ENCODE data around the gene SNTG2.

The SNTG2 gene

DNA sequence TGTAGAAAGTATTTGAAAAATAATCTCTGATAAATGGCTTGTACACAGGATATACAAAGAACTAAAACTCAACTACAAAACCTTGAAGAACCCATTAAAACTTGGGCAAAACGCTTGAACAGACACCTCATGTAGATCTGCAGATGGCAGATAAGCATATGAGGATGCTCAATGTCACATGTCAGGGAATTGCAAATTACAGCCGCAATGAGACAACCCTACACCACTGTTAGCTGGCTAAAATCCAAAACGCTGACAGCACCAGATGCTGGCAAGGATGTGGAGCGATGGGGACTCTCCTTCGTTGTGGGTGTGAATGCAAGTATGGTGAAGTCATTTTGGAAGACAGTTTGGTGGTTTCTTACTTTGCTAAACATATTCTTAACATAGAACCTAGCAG, 53.7 kb downstream of the SNTG2 start:
- no peak for DNase-seq

DNA sequence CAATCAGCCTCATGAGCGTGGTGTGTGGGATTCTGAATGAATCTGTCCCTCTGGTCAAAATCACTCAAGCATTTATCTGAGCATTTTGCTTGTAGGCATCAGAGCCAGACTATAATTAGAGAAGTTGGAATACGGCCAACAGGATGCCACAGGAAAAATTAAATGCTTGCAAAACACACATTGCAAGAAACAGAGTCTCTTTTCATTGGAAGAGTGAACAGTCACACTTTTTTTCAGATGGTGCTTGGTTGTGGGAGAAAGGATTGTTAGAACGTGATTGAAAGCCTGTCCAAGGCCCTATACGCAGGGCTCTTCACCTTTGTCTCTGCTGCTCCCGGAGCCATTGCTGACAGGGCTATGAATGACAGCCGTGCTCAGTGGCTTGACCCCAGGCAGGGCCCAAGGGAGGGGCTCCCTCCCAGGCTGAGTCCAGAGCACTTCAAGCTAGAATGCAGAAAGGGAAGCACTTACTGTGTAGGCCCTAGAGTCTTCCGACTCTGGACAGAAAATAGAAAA, 59.8 kb downstream of the SNTG2 start:
- peak; percentile 32 for DNase-seq

DNA sequence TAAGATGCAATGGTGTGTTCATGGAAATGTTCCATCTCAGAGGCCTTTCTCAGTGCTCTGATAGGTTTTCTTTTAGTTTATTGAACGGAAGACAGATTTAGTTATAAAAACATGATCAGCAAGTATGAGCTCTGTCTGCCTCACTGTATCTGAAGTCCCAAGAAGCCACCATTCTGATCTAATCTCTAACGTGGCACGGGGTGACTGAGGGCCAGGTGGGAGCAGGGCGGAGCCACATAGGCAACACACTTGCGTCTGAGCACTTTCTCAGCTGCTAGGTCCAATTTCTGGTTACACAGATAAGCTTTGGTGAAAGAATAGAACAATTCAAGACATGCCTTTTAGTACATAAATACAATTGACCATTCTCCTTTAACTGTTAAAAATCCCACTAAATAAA, 60.4 kb downstream of the SNTG2 start:
- DNase-seq: no peak

DNA sequence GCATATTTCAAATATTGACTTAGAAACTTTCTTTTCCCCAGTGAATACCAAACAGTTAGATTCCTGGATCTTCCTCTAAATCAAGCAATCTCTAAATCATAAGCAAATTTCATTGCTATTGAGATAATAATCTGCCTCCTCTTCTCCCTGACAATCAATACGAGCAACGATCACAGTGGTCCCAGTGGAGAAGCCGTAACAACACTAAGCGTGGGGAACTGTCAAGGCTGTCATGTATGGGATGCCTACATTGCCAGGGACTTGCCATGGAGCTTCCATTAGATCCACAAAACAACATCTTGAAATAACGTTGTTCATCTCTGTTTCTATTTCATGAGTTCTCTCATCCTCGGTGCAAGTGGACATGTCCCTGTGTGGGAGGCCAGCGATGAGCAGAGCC, 61.3 kb downstream of the SNTG2 start:
- no peak for DNase-seq

DNA sequence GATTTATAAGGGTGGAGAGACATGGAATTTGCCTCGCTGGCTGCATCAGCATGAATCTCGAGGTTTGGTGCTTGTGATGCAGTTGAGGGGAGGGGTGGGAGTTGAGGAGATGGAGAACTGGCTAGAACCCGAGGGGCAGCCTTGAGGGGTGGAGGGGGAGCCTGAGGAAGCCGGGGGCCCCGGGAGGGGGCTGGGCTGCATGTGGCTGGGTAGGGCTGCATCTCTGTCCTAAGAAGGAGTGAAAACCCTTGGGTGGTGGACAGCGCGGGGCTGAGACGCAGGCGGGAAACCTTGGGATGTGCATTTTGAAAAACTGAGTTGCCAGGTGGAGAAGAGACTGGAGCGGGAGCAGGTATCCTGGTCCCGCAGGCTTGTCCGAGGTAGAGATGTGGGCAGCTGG, 64.2 kb downstream of the SNTG2 start:
- DNase-seq: no peak

DNA sequence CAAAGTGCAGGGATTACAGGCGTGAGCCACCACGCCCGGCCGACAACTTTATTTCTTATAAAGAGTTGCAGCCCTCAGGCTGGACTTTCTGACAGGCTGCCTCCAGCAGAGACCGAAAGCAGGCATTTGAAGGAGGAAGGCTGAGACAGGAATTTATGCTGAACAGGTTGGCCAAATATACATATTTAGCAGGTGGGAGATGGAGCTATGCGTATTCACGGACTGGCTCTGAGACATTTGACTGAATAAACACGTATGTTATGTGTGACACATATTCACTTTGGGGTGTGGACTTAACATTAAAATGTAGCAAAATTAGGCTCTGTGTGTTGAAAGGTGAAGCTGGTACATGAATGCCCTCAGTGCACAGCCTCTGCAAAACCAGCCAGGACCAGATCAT, 65.9 kb downstream of the SNTG2 start:
- DNase-seq: no peak

DNA sequence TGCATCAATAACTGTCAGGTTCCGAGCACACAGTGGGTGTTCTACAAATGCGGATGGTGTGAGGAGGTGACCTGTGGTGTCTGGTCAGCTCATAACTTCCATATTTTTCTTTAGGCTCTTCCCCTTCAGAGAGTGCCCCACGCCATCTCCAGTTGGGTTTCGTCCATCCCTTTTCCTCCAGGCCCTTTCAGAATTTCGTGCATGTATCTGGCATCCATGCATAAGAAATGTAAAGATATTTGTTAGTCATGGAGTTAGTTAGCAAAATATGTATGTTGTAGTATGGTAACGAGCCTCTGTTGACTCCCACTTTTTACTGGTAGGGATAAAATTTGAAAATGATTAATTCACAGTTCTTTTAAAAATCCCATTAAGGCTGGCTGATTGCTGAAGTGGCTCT, 67.2 kb downstream of the SNTG2 start:
- no peak for DNase-seq

DNA sequence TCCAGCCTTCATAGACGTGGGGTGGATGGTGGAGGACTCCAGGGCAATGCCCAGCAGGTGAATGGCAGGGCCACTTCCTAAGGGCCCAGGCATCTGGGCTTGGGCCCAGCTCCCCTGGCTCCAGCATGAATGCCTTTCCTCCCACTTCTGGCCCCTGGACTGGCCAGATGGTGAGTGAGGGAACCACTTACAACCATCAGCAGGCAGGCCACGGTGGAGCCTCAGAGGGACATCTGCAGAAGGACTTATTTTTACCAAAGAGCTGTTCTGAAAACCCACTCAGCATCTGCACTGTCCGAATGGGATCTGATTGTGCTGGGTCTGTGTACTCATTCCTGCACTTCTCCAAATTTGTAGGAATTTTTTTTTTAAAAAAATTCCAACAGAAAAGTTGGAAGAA, 69.6 kb downstream of the SNTG2 start:
- no peak for DNase-seq

DNA sequence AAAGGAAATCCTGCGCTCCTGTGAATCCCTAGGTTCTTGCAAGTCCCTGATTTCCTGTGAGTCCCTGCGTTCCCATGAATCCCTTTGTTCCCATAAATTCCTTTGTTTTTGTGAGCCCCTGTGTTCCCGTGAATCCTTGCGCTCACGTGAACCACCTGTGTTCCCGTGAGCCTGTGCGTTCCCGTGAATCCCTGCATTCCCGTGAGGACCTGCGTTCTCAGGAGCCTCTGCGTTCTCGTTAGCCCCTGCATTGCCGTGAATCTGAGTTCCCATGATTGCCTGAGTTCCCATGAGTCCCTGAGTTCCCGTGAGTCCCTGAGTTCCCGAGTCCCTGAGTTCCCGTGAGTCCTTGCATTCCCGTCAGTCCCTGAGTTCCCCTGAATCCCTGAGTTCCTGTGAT, 71.5 kb downstream of the SNTG2 start:
- no peak for DNase-seq

DNA sequence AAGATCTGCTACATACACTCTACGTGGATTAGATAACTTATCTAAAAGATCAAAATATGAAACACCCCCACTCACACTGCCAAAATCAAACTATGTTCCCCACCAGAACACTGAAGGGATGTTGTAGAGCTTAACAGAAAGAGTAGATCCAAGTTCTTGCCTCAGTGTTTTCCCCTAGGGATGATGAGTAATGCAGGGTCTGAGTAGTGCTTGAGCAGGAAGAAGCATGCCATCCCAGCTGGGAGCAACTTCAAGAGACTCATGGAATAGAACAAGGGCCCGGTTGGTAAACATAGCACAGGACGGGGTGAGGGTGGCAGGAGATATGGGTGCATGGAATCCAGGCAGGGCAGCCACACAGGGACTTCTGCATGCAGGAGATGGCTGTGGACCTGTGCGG, 74.3 kb downstream of the SNTG2 start:
- no peak for DNase-seq

DNA sequence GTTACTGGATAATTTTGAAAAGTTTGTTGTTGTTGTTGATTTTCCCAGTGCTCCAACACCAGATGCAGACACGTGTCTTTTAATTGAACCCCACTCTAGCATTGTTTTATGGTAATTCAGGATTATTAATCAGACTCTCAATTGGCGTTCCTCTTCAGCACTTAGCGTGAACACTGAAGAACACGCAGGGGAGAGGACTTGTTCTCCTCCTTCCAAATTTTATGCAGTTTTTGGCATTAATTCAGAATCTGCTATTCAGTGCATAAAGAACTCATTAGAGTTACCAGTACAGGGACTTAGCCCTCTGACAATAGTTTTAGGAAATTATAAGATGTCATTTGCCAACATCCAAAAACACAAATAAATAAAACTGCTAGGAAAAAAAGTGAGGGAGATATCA, 75.5 kb downstream of the SNTG2 start:
- no peak for DNase-seq

DNA sequence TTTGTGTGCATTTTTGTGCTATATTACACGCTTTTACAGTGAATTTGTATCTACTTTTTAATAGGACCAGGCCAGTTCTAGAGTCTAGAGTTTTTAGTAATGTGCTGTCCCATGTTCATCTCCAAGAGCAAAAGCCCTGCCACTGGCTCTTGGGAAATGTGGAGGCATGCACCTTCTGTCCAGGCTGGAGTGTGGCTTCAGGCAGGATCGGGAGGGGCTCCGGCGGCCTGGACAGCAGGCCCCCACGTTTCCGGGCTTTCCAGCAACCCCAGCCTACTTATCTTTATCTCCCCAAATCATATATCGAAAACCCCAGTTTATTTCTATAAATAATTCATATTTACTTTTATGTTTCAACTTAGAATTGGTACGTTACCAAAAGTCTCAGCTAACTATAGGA, 78.2 kb downstream of the SNTG2 start:
- DNase-seq: no peak

DNA sequence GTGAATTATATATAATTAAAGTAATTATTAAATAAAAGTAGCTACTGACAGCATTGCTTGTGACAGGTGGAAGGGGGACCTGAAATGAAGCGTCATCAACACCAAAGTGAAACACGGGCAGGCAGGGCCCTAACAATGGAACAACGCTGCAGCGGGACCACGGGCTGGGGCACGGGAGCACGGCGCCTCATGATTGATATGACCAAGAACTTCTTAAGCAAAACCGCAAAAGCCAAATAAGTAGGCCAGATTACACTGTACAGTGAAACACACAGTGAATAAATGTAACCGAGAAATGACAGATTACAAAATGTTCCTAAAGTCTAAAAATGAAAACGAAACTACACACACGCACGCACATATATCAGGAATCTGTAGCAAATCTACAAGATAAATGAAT, 81.4 kb downstream of the SNTG2 start:
- DNase-seq: no peak

DNA sequence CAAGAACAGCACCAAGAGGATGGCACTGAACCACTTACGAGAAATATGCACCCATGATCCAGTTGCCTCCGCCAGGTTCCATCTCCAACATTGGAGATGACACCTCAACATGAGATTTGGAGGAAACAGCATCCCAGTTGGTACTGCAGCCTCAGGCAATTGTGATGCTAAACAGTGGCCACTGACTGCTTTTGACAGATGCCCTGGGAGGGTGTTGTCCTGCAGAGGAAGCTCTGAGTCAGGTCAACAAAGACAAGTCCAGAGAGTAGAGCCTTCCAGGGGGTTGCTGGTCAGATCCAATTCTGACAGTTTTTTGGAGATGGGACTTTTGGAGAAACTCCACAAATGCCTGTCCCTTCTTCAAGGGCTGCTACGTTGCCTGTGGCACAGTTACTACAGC, 82.4 kb downstream of the SNTG2 start:
- DNase-seq: no peak

DNA sequence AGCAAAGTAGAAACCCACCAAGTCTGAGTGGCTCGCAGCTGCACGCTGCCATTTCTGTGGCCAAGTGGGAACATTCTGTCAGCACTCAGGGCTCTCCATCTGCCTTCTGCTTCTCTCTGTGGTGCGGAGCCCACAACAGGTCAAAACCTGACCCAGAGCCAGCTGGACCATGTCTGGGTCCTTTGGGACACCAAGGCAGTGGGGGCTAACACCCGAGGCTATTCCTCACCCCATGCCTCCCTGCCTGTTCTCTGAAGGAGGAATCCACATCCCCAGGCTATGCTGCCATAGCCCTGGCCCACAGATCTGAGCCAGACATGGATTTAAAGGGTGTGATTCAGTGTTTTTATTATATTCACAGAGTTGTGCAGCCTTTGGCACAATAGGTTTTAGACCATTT, 86.4 kb downstream of the SNTG2 start:
- DNase-seq: no peak

DNA sequence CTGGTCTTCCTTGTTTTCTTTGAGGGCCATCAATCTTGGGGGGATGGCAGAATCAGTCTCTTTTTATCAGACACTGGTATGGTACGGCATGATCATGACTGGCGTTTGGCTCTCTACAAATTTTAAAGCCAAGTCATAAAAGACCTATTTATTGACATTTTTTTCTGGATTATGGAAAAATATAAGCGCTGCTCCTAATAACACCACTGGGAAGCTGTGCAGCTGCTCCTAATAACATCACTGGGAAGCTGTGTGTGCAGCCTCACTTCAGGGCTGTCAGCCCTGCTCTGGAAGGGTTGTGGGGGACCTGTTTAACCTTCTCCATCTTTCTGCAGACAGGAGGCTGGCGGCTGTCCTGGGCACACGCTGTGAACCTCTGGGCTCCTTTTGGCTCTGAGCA, 88.9 kb downstream of the SNTG2 start:
- no peak for DNase-seq

DNA sequence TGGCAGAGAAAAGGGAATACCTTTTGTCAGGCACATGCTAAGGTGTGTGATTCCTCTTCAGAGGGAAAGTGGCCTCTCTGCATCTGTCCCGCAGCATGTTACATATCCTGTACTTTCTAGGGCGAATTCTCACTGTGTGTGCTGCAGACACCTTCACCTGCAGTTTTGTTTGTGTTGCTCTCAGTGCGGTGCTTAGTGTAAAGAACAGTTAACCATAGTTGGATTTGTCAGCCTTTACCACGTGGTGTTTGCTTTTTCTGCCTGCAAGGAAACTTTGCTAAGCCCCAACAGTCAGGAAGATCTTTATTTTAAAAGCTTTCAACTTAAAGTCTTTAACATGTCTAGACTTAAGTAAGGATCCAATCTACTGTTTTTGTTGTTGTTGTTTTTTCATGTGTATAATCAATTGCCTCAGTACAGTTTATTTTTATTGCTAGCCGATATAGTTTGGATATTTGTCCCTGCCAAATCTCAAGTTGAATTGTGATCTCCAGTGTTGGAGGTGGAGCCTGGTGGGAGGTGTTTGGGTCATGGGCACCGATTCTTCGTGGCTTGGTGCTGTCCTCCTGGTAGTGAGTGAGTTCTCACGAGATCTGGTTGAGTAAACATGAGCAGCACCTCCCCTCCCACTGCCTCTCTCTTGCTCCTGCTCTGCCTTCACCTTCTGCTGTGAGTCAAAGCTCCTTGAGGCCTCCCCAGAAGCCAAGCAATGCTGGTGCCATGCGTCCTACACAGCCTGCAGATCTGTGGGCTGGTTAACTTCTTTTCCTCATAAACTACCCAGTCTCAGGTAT, 90.6 kb downstream of the SNTG2 start:
- DNase-seq: no peak

DNA sequence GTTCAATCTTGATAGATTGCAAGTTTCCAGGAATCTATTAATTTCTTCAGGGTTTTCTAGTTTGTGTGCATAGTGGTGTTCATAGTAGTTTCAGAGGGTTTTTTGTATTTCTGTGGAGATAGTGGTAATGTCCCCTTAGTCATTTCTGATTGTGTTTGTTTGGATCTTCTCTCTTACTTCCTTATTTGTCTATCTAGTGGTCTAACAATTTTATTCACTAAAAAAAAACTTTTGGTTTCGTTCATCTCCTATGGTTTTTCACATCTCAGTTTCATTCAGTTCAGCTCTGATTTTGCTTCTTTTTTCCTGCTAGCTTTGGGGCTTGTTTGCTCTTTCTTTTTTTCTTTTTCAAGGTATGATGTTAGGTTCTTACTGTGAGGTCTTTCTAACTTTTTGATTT, 94.5 kb downstream of the SNTG2 start:
- DNase-seq: no peak

DNA sequence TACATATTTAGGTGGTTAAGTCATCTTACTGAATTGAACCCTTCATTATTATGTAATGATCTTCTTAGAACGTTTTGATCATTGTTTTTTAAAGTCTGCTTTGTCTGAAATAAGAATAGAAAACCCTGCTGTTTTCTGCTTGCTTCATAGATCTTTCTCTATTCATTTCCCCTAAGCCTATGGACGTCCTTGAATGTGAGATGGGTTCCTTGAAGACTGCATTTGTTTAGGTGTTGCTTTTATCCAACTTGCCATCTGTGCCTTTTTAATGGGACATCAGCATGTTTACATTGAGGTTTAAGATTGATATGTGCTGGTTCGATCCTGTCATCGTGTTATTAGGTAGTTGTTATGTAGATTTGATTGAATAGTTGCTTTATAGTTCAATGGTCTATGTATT, 95.4 kb downstream of the SNTG2 start:
- no peak for DNase-seq

DNA sequence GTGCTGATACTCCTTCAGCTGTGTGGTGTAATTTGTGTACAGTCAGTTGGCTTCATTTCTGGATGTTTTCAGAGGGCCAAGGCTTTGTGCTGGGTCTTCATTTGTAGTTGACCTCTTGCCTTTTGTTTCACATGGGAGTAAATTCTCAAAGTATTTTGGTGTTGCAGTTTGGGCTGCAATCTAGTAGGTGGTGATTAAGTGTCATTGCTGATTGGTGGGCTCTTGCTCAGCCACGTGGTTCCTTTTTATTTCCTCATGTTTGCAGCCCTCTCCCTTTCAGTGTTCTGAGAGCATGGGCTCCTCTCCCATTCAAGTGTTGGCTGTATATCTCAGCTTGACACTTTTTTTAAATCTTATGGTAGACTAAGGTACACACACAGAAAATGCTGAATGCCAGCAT, 96.8 kb downstream of the SNTG2 start:
- no peak for DNase-seq

DNA sequence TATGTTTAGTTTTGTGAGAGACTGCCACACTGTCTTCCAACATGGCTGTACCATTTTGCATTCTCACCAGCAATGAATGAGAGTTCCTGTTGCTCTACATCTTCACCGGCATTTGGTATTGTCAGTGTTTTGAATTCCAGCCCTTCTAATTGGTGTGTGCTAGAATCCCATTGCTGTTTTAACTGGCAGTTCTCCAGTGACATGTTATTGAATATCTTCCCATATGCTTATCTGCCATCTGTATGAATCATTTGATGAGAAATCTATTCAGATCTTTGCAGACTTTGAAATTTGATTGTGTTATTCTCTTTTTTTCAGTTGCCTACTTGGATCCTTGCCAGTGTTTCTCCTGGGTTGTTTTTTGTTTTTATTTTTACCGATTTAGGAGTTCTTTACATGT, 99.0 kb downstream of the SNTG2 start:
- no peak for DNase-seq

DNA sequence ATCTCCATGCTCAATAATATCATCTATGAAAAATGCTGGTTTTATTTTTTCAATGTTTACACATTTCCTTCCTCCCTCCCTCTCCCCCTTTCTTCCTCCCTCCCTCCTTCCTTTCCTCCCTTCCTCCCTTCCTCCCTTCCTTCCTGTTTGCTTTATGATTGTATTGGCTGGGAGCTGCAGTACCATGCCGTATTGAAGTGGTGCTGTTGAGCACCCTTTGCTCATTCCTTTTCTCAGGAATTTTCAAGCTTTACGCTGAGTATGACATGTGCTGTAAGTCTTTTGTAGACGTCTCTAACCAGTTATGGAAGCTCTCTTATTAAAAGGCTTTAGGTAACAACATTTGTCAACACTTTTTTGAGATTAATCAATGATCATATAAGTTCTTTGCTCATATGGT, 100.4 kb downstream of the SNTG2 start:
- DNase-seq: no peak

DNA sequence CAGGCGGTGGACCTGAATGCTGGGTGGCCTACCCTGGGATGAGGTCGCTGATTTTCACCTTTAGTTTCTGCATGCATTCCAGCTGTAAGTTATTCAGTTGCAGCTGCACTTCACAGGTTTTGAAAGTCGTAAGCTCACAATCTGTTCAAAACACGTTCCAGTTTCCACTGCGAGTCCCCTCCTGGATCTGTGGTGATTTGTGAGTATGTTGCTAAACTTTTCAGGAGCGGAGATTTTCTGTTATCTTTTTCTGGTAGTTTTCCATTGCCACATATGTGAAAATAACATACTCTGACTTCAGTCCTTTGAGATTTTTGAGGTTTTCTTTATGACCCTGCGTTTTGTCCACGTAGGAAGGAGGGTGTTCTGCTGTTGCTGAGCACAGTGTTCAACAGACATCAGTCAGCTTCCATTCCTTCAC, 102.1 kb downstream of the SNTG2 start:
- DNase-seq: peak; percentile 26

DNA sequence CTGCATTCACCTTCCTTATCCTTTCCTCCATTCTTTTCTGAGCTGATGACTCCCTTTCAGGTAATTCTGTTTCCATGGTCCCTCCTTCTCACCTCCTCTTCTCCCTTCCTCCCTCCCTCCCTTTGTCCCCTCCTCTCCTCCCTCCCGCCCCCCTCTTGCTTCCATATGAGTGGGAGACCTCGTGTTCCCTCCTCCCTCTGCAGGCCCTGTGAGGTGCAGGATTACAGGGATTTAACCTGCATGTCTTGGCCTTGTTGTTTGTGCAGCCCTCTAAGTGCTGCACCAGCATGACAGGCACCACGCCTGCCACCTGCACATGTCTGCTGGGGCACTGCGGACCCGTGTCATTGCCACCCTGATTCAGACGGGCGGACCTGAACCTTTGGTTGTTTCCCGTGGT, 103.1 kb downstream of the SNTG2 start:
- DNase-seq: no peak

DNA sequence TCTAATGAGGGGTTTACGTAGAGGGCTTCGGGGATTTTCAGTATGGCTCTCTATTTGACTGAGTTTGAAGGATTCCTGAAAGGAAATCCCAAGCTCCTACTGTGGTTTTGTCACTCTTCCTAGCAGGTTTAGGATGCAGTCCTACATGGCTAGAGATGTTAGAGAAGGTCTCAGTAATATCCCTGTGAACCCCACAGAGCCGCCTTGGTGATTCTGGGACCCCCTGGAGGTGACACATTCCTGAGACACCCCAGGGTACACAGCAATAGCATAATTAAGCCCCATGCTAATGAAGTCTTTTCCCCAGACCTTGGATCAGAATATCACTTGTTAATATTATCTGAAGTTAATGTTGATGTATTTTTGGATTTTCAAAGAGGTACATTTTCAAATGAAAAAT, 103.8 kb downstream of the SNTG2 start:
- DNase-seq: no peak
